AG09319 (cell line): ENCODE measurements around the gene TTC32.
A peak's percentile ranks its signal among the peaks of the same experiment; 100 is the strongest.

Experiments
- DNase-seq: peaks from one replicate; pipeline ENCODE4 v3.0.0-alpha.2; 2010; ENCODE audit warnings: low read depth; ENCODE audit errors: extremely low read depth
- TF ChIP-seq, protein P1 (sequence below): IDR thresholded peaks from 2 replicates; pipeline ENCODE4 v1.5.1; 2011; ENCODE audit warnings: low read depth, mild to moderate bottlenecking, inconsistent platforms, low read length, moderate library complexity

TTC32 gene

DNA sequence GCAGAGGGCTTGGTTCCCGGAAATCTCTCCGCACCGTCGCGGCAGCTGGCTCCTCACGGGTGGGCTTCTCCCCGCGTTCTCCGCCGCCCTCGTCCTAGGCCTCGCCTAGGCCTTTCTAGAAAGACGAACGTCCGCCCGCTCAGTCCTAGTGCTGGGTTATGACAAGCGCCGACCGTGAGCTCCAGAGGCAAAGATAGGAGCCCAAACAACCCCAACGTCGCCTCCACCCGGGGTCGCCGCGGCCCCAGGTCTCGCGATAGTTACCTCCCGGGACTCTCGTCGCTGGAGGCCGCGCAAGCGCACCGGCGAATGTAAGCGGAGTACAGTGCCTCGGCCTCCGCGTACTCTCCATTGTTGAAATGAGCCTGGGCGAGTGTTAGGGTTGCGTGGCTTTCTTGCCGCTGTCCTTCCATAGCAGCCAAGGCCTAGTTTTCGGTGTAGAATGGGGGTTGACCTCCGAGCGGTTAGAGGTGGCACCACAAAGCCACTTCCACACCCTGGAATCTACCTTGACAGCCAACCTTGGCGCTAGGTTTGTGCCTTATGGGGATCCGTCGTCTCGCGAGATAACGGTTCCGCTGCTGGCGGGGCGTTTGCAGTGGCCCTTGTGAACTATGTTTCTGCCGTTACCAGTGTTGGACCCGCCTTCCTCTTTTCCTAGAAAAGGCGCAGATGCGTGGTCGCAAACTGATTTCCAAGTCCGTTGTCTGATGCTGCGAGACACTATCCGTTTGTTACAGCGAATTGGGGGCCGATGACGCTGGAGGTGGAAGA, at the start of gene TTC32:
Gene TTC32, minus strand, starts transcription at position 542 of the 774 bp plus-strand sequence. Its CDS starts 129 bp downstream, at position 413.
- DNase-seq: peak; percentile 86
- TF ChIP-seq, protein P1, sequence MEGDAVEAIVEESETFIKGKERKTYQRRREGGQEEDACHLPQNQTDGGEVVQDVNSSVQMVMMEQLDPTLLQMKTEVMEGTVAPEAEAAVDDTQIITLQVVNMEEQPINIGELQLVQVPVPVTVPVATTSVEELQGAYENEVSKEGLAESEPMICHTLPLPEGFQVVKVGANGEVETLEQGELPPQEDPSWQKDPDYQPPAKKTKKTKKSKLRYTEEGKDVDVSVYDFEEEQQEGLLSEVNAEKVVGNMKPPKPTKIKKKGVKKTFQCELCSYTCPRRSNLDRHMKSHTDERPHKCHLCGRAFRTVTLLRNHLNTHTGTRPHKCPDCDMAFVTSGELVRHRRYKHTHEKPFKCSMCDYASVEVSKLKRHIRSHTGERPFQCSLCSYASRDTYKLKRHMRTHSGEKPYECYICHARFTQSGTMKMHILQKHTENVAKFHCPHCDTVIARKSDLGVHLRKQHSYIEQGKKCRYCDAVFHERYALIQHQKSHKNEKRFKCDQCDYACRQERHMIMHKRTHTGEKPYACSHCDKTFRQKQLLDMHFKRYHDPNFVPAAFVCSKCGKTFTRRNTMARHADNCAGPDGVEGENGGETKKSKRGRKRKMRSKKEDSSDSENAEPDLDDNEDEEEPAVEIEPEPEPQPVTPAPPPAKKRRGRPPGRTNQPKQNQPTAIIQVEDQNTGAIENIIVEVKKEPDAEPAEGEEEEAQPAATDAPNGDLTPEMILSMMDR: no peak

DNA sequence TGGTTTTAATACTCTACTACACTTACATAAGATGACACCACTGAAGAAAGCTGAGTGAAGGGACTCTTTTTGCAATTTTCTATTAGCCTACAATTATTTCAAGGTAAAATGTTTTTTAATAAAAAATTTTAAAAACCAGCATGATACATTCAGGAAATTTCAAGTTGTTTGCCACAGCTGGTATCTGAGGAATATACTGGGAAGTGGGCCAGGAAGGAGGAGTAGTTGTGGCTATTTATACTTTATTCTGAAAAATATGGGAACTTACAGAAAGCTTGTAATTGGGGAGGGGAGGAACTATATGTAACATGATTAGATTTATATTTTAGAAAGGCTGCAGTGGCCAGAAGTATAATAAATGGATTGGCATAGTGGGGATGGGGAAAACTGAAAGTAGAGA, 47.3 kb upstream of the TTC32 start:
- TF ChIP-seq, protein P1: no peak
- DNase-seq: no peak

DNA sequence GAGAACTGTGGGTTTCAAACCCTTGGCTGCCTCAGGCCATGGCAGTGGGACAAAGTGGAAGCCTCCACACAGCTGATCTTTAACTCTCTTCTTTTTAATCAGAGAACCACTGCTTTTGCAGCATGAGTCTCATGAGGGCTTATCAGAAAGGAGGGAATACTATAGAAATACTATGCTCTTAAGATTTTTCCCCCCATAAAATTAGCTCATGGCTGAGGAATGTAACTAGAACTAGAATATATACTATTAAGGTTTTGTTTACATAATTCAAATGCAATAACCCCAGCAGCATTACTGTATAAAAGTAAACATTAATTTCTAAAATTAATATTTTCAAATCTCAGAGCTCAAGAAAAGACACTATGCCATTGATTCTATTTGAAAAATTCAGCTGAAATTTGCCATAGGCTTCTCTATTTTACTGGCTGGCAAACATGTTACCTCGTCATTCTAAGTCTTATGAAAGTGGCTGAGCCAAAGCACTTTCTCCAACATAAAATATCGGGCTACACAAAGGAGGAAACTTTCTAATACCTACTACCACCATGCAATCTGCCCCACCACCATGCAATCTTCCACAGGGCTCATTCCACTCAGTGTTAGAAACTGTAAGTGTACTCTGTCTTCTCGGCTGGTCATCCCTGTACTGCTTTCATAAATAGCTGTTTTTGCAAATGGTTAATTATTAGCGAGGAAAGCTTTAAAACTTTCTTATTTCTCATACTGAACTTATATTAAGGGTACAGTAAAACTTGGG, 45.6 kb upstream of the TTC32 start:
- DNase-seq: no peak
- TF ChIP-seq, protein P1: no peak

DNA sequence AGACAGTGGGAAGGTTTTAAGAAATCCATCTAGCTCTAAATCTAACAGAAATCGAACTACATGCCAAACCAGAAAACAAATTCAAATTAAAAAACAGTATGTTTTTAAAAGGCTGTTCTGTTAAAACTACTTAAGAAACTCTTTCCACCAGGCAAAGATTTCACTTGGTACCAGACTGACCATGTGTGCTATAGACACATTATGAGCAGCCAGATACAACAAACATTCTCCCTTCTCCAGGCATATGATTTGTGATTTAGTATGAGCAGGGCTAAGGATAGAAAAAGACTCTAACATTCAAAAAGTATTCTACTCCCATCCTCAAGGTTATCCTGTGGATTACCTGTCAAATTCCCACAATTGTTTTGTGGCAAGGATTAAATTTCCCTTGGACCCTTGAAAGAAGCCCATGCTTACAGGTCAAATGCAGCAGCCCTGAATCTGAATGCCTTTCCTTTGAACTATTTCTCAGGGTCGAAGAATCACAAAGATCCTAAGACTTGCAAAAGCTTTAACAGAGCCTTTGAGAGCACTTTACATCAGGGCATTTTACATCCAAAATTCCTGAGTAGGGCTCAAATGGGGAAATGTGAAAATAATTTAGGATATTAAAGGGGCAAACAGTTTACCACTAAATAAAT, 42.5 kb upstream of the TTC32 start:
- TF ChIP-seq, protein P1: no peak
- DNase-seq: no peak

DNA sequence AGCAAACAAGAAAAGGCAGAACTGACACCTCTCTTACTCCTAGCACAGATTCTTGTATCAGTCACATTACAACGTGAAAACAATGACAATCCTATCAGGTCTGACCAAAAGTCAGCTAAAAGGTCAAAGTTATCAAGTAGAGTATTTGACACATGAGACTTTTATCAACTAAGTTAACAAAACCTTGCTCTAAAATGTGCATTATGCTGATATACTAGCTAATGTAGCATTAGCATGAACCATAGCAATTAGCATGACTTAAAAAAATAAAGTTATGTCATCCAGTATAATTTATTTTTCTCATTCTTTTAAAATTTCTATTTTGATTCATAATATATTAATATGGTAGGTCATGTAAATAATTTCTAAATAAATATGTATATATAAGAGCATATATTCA, 41.4 kb upstream of the TTC32 start:
- TF ChIP-seq, protein P1: no peak
- DNase-seq: no peak

DNA sequence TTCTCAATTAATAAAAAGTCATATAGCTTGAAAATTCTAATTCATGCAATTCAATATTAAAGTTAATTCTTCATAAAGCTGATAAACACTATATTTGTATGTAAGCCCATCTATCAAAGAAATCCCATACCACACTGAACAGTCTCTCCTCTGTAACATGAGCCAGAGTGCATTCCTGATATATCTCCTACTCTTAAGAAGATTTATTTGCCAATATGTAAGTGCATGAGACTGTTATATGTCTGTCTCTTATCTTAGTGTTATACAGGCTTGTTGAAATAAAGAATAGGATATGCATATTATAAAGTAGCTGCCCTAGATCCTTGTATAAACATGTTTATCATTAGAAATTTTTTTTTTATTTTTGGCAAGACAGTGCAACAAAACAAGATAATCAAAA, 40.4 kb upstream of the TTC32 start:
- TF ChIP-seq, protein P1: no peak
- DNase-seq: no peak

DNA sequence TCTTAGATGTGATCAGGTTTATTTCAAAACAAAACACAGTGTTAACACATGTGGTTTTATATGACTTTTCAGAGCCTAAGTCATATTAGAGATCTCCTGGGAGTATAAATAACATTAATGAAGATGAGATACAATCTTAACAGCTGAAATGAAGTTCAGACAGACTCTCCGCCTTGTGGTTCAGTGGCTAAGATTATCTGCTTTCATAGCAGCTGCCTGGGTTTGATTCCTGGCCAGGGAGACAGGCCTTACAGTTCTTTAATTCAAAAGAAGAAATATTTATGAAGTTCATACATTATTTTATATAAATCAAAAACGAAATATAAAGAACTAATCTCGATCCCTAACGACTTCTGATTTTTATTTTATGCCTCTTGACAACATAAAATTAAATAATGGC, 35.2 kb upstream of the TTC32 start:
- TF ChIP-seq, protein P1: no peak
- no peak for DNase-seq
